Loucy (cell line): ENCODE measurements around the gene GRM3.

Experiments used
- H2AFZ ChIP-seq: fragments of 200-600 bp; sonication (generic); 2 replicates; pipeline ENCODE4 v1.6.0; 2016; ENCODE audit warnings: antibody characterized with exemption, mild to moderate bottlenecking, low read length, moderate library complexity
- H3F3A ChIP-seq: fragments of 200-600 bp; 2 replicates; pipeline ENCODE4 v1.6.0; 2016; ENCODE audit warnings: antibody characterized with exemption, low read depth, mild to moderate bottlenecking
- H3K27me3 ChIP-seq: fragments of 200-600 bp; sonication (generic); 2 replicates; pipeline ENCODE4 v1.6.1; 2014; ENCODE audit warnings: low read length, mild to moderate bottlenecking; ENCODE audit not compliant: insufficient read depth, poor library complexity, severe bottlenecking
- H3K36me3 ChIP-seq: fragments of 200-600 bp; sonication (generic); 2 replicates; pipeline ENCODE4 v1.6.1; 2016; ENCODE audit warnings: low read length; ENCODE audit not compliant: insufficient read depth
- H3K4me1 ChIP-seq: fragments of 200-600 bp; sonication (generic); 2 replicates; pipeline ENCODE4 v1.5.1; 2014; ENCODE audit warnings: low read length, mild to moderate bottlenecking; ENCODE audit not compliant: insufficient read depth, poor library complexity, severe bottlenecking
- H3K4me2 ChIP-seq: fragments of 200-600 bp; sonication (generic); 2 replicates; pipeline ENCODE4 v1.6.0; 2014; ENCODE audit warnings: antibody characterized with exemption, low read length, low read depth, mild to moderate bottlenecking; ENCODE audit not compliant: poor library complexity, severe bottlenecking
- H3K4me3 ChIP-seq: fragments of 200-600 bp; sonication (generic); 2 replicates; pipeline ENCODE4 v1.5.1; 2014; ENCODE audit warnings: low read length, mild to moderate bottlenecking, mixed read lengths; ENCODE audit not compliant: poor library complexity, severe bottlenecking
- H3K79me2 ChIP-seq: fragments of 200-600 bp; sonication (generic); 2 replicates; pipeline ENCODE4 v1.6.1; 2014; ENCODE audit warnings: low read length; ENCODE audit not compliant: insufficient read depth
- H3K9ac ChIP-seq: fragments of 200-600 bp; sonication (generic); 2 replicates; pipeline ENCODE4 v1.6.0; 2014; ENCODE audit warnings: mild to moderate bottlenecking, low read depth, low read length, moderate library complexity; ENCODE audit not compliant: poor library complexity, severe bottlenecking
- H3K9me2 ChIP-seq: fragments of 200-600 bp; sonication (generic); replicated peaks from 2 replicates; pipeline ENCODE4 v1.6.1; 2016; ENCODE audit warnings: low read depth, low read length, mixed read lengths
- H3K9me3 ChIP-seq: fragments of 200-600 bp; sonication (generic); 2 replicates; pipeline ENCODE4 v1.6.1; 2014; ENCODE audit warnings: mild to moderate bottlenecking, antibody characterized with exemption, low read length, low read depth; ENCODE audit not compliant: insufficient read depth
- H4K20me1 ChIP-seq: fragments of 200-600 bp; sonication (generic); 2 replicates; pipeline ENCODE4 v1.6.0; 2014; ENCODE audit warnings: antibody characterized with exemption, low read length, mild to moderate bottlenecking; ENCODE audit not compliant: insufficient read depth, poor library complexity, severe bottlenecking
- CTCF ChIP-seq: fragments of 200-600 bp; sonication (generic); conservative IDR thresholded peaks from 2 replicates; pipeline ENCODE4 v1.5.1; 2014; ENCODE audit warnings: mild to moderate bottlenecking, antibody characterized with exemption, low read length
- EZH2phosphoT487 ChIP-seq: fragments of 200-600 bp; IDR thresholded peaks from 2 replicates; pipeline ENCODE4 v1.6.1; 2018; ENCODE audit warnings: antibody characterized with exemption, mild to moderate bottlenecking, moderate library complexity, borderline replicate concordance

Gene GRM3

GRCh38 chr7:86823769-86824168 lies 180.1 kb downstream of the GRM3 start:
- no peak overlapping the region for H3K4me2 ChIP-seq
- no peaks in the 10 kb centered on the region for H3K79me2 ChIP-seq
- H3K9me3 ChIP-seq, result no peaks in the 10 kb centered on the region
- H3K36me3 ChIP-seq, result no peaks in the 10 kb centered on the region
- no peak overlapping the region for H2AFZ ChIP-seq
- no peaks in the 10 kb centered on the region for H3F3A ChIP-seq
- TF ChIP-seq EZH2phosphoT487, result no peak
- no peak for TF ChIP-seq CTCF
- no peaks in the 10 kb centered on the region for H3K27me3 ChIP-seq
- no peaks in the 10 kb centered on the region for H4K20me1 ChIP-seq
- no peaks in the 10 kb centered on the region for H3K4me1 ChIP-seq
- H3K9me2 ChIP-seq, result no peaks in the 10 kb centered on the region
- no peak overlapping the region for H3K9ac ChIP-seq
- no peak overlapping the region for H3K4me3 ChIP-seq

- H3K36me3 ChIP-seq, result no peaks in the 10 kb centered on the region
- no peak overlapping the region for H3K9ac ChIP-seq
- H3K27me3 ChIP-seq, result no peaks in the 10 kb centered on the region
- H3K9me2 ChIP-seq, result no peaks in the 10 kb centered on the region
- TF ChIP-seq EZH2phosphoT487 (no peak), CTCF (no peak)
- H3K4me2 ChIP-seq, result no peak overlapping the region
- H4K20me1 ChIP-seq, result no peaks in the 10 kb centered on the region
- H3K79me2 ChIP-seq, result no peaks in the 10 kb centered on the region
- no peak overlapping the region for H2AFZ ChIP-seq
- no peak overlapping the region for H3K4me3 ChIP-seq
- no peaks in the 10 kb centered on the region for H3K9me3 ChIP-seq
- H3F3A ChIP-seq, result no peaks in the 10 kb centered on the region
- H3K4me1 ChIP-seq, result no peaks in the 10 kb centered on the region
These were observed 181.6 kb downstream of the GRM3 start for GRCh38 chr7:86825264-86825663.

- Histone ChIP-seq H2AFZ (no peak overlapping the region), H3K27me3 (no peaks in the 10 kb centered on the region)
These were observed 183.2 kb downstream of the GRM3 start for GRCh38 chr7:86826948-86827347.

More at GRCh38 chr7:86826948-86827347, 183.2 kb downstream of the GRM3 start:
- no peak overlapping the region for H3K4me3 ChIP-seq
- no peak overlapping the region for H3K9ac ChIP-seq
- TF ChIP-seq CTCF (no peak), EZH2phosphoT487 (no peak)
- no peaks in the 10 kb centered on the region for H3K9me2 ChIP-seq
- H4K20me1 ChIP-seq, result no peaks in the 10 kb centered on the region
- H3K36me3 ChIP-seq, result no peaks in the 10 kb centered on the region
- H3K9me3 ChIP-seq, result no peaks in the 10 kb centered on the region
- no peak overlapping the region for H3K4me2 ChIP-seq
- H3F3A ChIP-seq, result no peaks in the 10 kb centered on the region
- no peaks in the 10 kb centered on the region for H3K4me1 ChIP-seq
- H3K79me2 ChIP-seq, result no peaks in the 10 kb centered on the region
